HepG2 (cell line): ENCODE measurements around the gene PSRC1. TPM values are rescaled to one million over a fixed set of nuclear protein-coding genes. Genes with fewer than 3 reads are reported as not detected.

Experiments
- ATAC-seq: fragments of 200-7000 bp; cut with Tn5 transposase; 3 replicates; pipeline ENCODE4 v1.9.1; 2020; ENCODE audit warnings: mild to moderate bottlenecking, moderate library complexity
- BruUV-seq: library from RNA; stranded (reverse); fragments of 400-500 nt; replicated peaks from 2 replicates; lab custom pipeline; 2021; lab: Mats Ljungman, UMichigan
- CTCF ChIA-PET: fragments of 300-600 bp; formaldehyde crosslinking; extraction: SDS; loops from one replicate; lab custom pipeline; 2021; ENCODE audit warnings: low total read pairs, inconsistent platforms, low intra/inter-chr PET ratio; lab: Yijun Ruan, JAX
- POLR2A ChIA-PET: fragments of 350-600 bp; sonication (Branson Sonifier 250); formaldehyde crosslinking; loops from one replicate; lab custom pipeline; 2020; ENCODE audit warnings: antibody characterized with exemption, inconsistent platforms; lab: Yijun Ruan, JAX
- DNase-seq: peaks from one replicate; pipeline ENCODE4 v3.0.0-alpha.2; 2015; ENCODE audit warnings: low spot score
- FAIRE-seq: peaks from 3 replicates; lab custom pipeline; 2011; peaks lifted over from hg19 to GRCh38; lab: Jason Lieb, UNC
- H2AFZ ChIP-seq: one replicate; pipeline ENCODE4 v1.6.1; 2011; ENCODE audit warnings: low read length, inconsistent platforms
- H3K27ac ChIP-seq: fragments of 300-600 bp; 3 replicates; pipeline ENCODE4 v1.8.0; 2011; ENCODE audit warnings: mixed run types, mild to moderate bottlenecking, mixed read lengths, low read length, inconsistent platforms; ENCODE audit not compliant: insufficient read depth; ENCODE audit errors: extremely low read length
- H3K27me3 ChIP-seq, 2 experiments: fragments of 200-600 bp in 1 of 2; 2 replicates in 1 of 2; 3 replicates in 1 of 2; pipeline versions ENCODE4 v1.6.0 to v1.8.0; 2011; ENCODE audit warnings: low read length in 2 of 2, mild to moderate bottlenecking in 2 of 2, moderate library complexity in 2 of 2, inconsistent platforms in 1 of 2; ENCODE audit not compliant: insufficient read depth in 2 of 2, control insufficient read depth in 1 of 2
- H3K36me3 ChIP-seq, 2 experiments: fragments of 200-600 bp in 1 of 2; replicated peaks in 1 of 2; 2 replicates in 1 of 2; 3 replicates in 1 of 2; pipeline versions ENCODE4 v1.5.1 to v1.8.0; 2011; ENCODE audit warnings: low read length in 2 of 2, inconsistent platforms in 1 of 2; ENCODE audit not compliant: insufficient read depth in 2 of 2, control insufficient read depth in 1 of 2
- H3K4me1 ChIP-seq: 2 replicates; pipeline ENCODE4 v1.5.1; 2012; ENCODE audit warnings: low read length, inconsistent platforms; ENCODE audit not compliant: insufficient read depth
- H3K4me2 ChIP-seq: 2 replicates; pipeline ENCODE4 v1.6.0; 2011; ENCODE audit warnings: low read depth, low read length, inconsistent platforms
- H3K4me3 ChIP-seq, 3 experiments: fragments of 200-600 bp in 1 of 3; sonication (generic), shearing (Covaris generic) in 1 of 3; replicated peaks in 1 of 3; 2 replicates each; pipeline ENCODE4 v1.5.1; 2011 to 2016; ENCODE audit warnings: low read length in 3 of 3, inconsistent platforms in 2 of 3, low read depth in 2 of 3, mild to moderate bottlenecking in 2 of 3, control low read depth in 1 of 3, mixed read lengths in 1 of 3; ENCODE audit not compliant: insufficient read depth in 1 of 3
- H3K79me2 ChIP-seq: one replicate; pipeline ENCODE4 v1.6.1; 2011; ENCODE audit warnings: low read length, inconsistent platforms; ENCODE audit not compliant: insufficient read depth
- H3K9ac ChIP-seq: 2 replicates; pipeline ENCODE4 v1.6.0; 2011; ENCODE audit warnings: mild to moderate bottlenecking, low read depth, low read length, inconsistent platforms; ENCODE audit not compliant: insufficient read depth
- H3K9me3 ChIP-seq: 2 replicates; pipeline ENCODE4 v1.5.1; 2012; ENCODE audit warnings: mild to moderate bottlenecking, low read length
- H4K20me1 ChIP-seq: 2 replicates; pipeline ENCODE4 v1.6.0; 2011; ENCODE audit warnings: inconsistent platforms, mild to moderate bottlenecking, low read length, moderate library complexity; ENCODE audit not compliant: insufficient read depth
- CHD2 ChIP-seq: IDR thresholded peaks from 2 replicates; pipeline ENCODE4 v1.6.1; 2011; ENCODE audit warnings: low read depth, low read length, improper control_type of control experiment
- HOXA5 ChIP-seq: sonication (generic); formaldehyde crosslinking; IDR thresholded peaks from 2 replicates; pipeline ENCODE4 v1.4.0; 2020; ENCODE audit warnings: missing genetic modification reagents
- MED1 ChIP-seq: sonication (generic); formaldehyde crosslinking; IDR thresholded peaks from 2 replicates; pipeline ENCODE4 v1.4.0; 2020; ENCODE audit warnings: missing genetic modification reagents
- NFYC ChIP-seq: IDR thresholded peaks from 2 replicates; pipeline ENCODE4 v1.6.1; 2016; ENCODE audit warnings: missing genetic modification reagents, missing compliant biosample characterization
- PCBP1 ChIP-seq: fragments of 200-400 bp; formaldehyde crosslinking; IDR thresholded peaks from 2 replicates; pipeline ENCODE4 v1.6.1; 2017; ENCODE audit warnings: mild to moderate bottlenecking, low read depth, low read length, borderline replicate concordance
- POLR2AphosphoS5 ChIP-seq: IDR thresholded peaks from 2 replicates; pipeline ENCODE4 v1.6.1; 2012; ENCODE audit warnings: low read depth, low read length
- SNAPC2 ChIP-seq: sonication (generic); formaldehyde crosslinking; IDR thresholded peaks from 2 replicates; pipeline ENCODE4 v1.8.1; 2022; ENCODE audit warnings: mild to moderate bottlenecking, missing genetic modification reagents
- XRCC5 ChIP-seq: fragments of 200-400 bp; formaldehyde crosslinking; optimal IDR thresholded peaks from 2 replicates; pipeline ENCODE3; 2017; ENCODE audit warnings: mild to moderate bottlenecking, low read length
- ZBTB38 ChIP-seq: sonication (generic); formaldehyde crosslinking; IDR thresholded peaks from 2 replicates; pipeline ENCODE4 v1.5.1; 2020; ENCODE audit warnings: mild to moderate bottlenecking, missing genetic modification reagents
- ZNF263 ChIP-seq: sonication (generic); formaldehyde crosslinking; IDR thresholded peaks from 2 replicates; pipeline ENCODE4 v1.4.0; 2020; ENCODE audit warnings: missing genetic modification reagents
- WGBS: methylation state at CpG from one replicate; pipeline ENCODE4 v1.1.6; 2017; ENCODE audit warnings: low lambda C conversion rate; 5-methylcytosine and 5-hydroxymethylcytosine counted together
- in situ Hi-C: cut with HindIII; loops from 2 replicates; pipeline ENCODE4 v1.10.0; 2017; ENCODE audit warnings: low pct_unique_long_range_greater_than_20kb; ENCODE audit not compliant: extremely low pct_ligation_motif_present
- intact Hi-C: fragments of 100-400 bp; cut with micrococcal nuclease; formaldehyde crosslinking; loops from one replicate; pipeline ENCODE4 v1.10.0; 2022; ENCODE audit not compliant: unreplicated experiment
- polyA plus RNA-seq, 8 experiments: library from polyadenylated mRNA; depleted of rRNA in 3 of 8; stranded (reverse) in 7 of 8; unstranded in 1 of 8; fragments of >200 nt; fragmentation: Illumina TruSeq in 4 of 8; extraction: Trizol in 4 of 8; gene quantifications; 2 replicates each; pipeline versions ENCODE4 v1.2.1 to v1.2.3, GENCODE V29; 2011 to 2016; ENCODE audit warnings: low read depth in 4 of 8, missing spikeins in 1 of 8, mixed read lengths in 1 of 8; ENCODE audit not compliant: insufficient read depth in 1 of 8
- total RNA-seq, 5 experiments: library from RNA; depleted of rRNA; stranded (reverse); fragments of >200 nt; fragmentation: Illumina TruSeq; extraction: Trizol; gene quantifications; 2 replicates each; pipeline ENCODE4 v1.2.3, GENCODE V29; 2016; ENCODE audit warnings: low read depth in 1 of 5
- TF ChIP-seq, protein P1 (sequence below), 2 experiments: fragments of 450-650 bp in 1 of 2; sonication (generic) in 1 of 2; formaldehyde crosslinking; IDR thresholded peaks; 2 replicates each; pipeline versions ENCODE4 v1.5.0 to v1.8.0; 2020 to 2022; ENCODE audit warnings: mild to moderate bottlenecking in 1 of 2, missing genetic modification reagents in 1 of 2
- TF ChIP-seq, protein P2 (sequence below): sonication (generic); formaldehyde crosslinking; IDR thresholded peaks from 2 replicates; pipeline ENCODE4 v1.5.1; 2020; ENCODE audit warnings: missing genetic modification reagents, mild to moderate bottlenecking, borderline replicate concordance
- TF ChIP-seq, protein P3 (sequence below): IDR thresholded peaks from 2 replicates; pipeline ENCODE4 v1.6.1; 2016
- TF ChIP-seq, protein P4 (sequence below): sonication (generic); formaldehyde crosslinking; conservative IDR thresholded peaks from 2 replicates; pipeline ENCODE4 v1.4.0; 2020; ENCODE audit warnings: mild to moderate bottlenecking, missing genetic modification reagents, moderate library complexity
- TF ChIP-seq, protein P5 (sequence below): sonication (generic); formaldehyde crosslinking; IDR thresholded peaks from 2 replicates; pipeline ENCODE4 v1.4.0; 2020; ENCODE audit warnings: mild to moderate bottlenecking, missing genetic modification reagents

The PSRC1 gene
- total and polyA plus RNA-seq, 2 of the 13 experiments (the other 11 are each of a cell fraction or from before 2014, with no cell fraction given) = 28.6 to 30.3 TPM

DNA sequence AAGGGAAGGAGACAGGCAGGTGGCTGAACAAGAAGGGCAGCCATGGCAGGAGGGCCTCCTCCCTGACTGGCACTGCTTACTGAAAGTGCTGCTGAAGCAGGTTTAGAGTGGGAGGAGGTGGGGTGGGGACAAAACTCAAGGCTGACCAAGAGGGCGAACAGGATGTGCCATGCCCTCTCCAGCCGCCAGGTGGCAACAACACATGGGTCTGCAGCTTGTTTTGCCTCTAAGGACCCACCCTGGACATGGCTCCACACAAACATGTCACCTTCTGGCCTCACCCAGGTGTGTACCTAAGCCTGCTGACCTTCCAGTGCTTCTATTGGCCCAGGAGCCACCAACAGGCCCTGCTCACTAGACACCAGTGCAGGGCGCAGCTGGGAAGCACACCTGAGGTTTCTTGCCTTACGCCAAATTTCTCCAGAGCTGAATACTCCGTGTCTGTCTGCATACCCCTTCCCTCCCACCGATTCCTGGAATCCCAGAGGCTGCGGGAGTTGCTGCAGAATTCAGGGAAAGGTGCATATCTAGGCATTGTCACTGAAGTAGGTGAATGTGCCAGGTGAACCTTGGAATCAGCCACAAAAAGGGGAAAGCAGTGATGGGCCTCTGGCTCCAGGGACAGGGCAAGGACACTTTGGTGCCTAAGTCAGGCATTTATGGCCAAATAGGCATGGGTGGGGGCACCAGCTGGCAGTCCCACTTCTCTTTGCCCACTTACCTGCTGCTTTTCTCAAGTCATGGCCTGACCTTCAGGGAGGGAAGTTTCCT, 5.3 kb downstream of the PSRC1 start (continued):
- TF ChIP-seq SNAPC2 (CRISPR knock-in tag) = no peak

DNA sequence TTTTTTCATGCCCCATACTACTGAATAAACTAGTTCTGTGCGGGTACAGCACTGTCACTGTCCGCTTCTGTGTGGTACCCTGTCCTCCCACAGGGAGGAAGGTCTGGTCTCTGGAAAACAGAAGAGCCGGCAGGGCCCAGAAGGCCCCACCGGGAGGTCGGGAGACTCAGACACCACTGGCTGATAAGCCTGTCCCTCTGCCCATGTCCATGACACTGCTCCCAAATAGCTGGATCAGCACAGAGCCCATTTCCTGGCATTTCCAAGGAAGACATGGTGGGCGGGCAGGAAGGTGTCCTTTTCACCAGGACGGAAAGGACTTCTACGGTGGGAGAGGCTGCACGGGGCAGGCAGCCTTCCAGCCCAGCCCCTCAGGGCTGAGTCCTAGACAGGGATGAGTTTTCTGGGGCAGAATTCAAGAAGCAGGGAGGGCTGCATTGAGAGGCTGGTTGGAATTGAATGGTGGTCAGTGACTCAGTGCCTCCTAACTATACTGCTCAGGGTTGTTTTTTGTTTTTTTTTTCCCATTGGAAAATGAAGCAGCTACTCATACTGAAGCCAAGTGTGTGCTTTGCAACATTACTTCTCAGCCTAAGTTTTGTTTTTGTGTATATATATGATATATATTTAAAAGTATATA, 7.1 kb downstream of the PSRC1 start:
- BruUV-seq = TSS peak; percentile 54
- no peaks in the 10 kb centered on the region for H3K9me3 ChIP-seq
- TF ChIP-seq, protein P1, sequence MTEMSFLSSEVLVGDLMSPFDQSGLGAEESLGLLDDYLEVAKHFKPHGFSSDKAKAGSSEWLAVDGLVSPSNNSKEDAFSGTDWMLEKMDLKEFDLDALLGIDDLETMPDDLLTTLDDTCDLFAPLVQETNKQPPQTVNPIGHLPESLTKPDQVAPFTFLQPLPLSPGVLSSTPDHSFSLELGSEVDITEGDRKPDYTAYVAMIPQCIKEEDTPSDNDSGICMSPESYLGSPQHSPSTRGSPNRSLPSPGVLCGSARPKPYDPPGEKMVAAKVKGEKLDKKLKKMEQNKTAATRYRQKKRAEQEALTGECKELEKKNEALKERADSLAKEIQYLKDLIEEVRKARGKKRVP (CRISPR knock-in tag; IDR thresholded peaks at IDR 0.05) = no peak
- TF ChIP-seq ZNF263 (CRISPR knock-in tag) (peak; percentile 43; the same call in 1 of the 2 replicates), CHD2 (no peak), HOXA5 (CRISPR knock-in tag) (no peak), PCBP1 (no peak), NFYC (CRISPR knock-in tag) (peak; percentile 17; the same call in 1 of the 2 replicates), POLR2AphosphoS5 (0 out of 2 replicates have a peak, but pooled peaks have one; percentile 30), XRCC5 (no peak), ZBTB38 (no peak), MED1 (CRISPR knock-in tag) (peak; percentile 26; the same call in 1 of the 2 replicates)
- TF ChIP-seq, protein P2, sequence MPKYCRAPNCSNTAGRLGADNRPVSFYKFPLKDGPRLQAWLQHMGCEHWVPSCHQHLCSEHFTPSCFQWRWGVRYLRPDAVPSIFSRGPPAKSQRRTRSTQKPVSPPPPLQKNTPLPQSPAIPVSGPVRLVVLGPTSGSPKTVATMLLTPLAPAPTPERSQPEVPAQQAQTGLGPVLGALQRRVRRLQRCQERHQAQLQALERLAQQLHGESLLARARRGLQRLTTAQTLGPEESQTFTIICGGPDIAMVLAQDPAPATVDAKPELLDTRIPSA (CRISPR knock-in tag) = no peak
- TF ChIP-seq, protein P3, sequence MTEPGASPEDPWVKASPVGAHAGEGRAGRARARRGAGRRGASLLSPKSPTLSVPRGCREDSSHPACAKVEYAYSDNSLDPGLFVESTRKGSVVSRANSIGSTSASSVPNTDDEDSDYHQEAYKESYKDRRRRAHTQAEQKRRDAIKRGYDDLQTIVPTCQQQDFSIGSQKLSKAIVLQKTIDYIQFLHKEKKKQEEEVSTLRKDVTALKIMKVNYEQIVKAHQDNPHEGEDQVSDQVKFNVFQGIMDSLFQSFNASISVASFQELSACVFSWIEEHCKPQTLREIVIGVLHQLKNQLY = no peak
- TF ChIP-seq, protein P4, sequence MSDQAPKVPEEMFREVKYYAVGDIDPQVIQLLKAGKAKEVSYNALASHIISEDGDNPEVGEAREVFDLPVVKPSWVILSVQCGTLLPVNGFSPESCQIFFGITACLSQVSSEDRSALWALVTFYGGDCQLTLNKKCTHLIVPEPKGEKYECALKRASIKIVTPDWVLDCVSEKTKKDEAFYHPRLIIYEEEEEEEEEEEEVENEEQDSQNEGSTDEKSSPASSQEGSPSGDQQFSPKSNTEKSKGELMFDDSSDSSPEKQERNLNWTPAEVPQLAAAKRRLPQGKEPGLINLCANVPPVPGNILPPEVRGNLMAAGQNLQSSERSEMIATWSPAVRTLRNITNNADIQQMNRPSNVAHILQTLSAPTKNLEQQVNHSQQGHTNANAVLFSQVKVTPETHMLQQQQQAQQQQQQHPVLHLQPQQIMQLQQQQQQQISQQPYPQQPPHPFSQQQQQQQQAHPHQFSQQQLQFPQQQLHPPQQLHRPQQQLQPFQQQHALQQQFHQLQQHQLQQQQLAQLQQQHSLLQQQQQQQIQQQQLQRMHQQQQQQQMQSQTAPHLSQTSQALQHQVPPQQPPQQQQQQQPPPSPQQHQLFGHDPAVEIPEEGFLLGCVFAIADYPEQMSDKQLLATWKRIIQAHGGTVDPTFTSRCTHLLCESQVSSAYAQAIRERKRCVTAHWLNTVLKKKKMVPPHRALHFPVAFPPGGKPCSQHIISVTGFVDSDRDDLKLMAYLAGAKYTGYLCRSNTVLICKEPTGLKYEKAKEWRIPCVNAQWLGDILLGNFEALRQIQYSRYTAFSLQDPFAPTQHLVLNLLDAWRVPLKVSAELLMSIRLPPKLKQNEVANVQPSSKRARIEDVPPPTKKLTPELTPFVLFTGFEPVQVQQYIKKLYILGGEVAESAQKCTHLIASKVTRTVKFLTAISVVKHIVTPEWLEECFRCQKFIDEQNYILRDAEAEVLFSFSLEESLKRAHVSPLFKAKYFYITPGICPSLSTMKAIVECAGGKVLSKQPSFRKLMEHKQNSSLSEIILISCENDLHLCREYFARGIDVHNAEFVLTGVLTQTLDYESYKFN (CRISPR knock-in tag) = no peak
- TF ChIP-seq, protein P5, sequence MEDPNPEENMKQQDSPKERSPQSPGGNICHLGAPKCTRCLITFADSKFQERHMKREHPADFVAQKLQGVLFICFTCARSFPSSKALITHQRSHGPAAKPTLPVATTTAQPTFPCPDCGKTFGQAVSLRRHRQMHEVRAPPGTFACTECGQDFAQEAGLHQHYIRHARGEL = no peak

More for the DNA sequence above, 7.1 kb downstream of the PSRC1 start:
- ChIA-PET CTCF (interaction anchor here (2.5 kb wide), 1 partner anchor 12 kb away, joined by 12 read pairs; no protein-coding TSS in a partner anchor), POLR2A (interaction anchor here (0.7 to 4.4 kb wide), 9 partner anchors 12 to 152 kb away, joined by 3 to 28 read pairs (median 4); partner anchors contain the start of genes MYBPHL, PSMA5 and SORT1)
- DNase-seq (peak; percentile 48), FAIRE-seq (peak; percentile 76), ATAC-seq (peak; percentile 54)
- no peaks in the 10 kb centered on the region for H3K79me2 ChIP-seq
- H3K27me3 ChIP-seq = no peaks in the 10 kb centered on the region
- peak overlapping the region; percentile 61 for H3K9ac ChIP-seq
- peaks cover 78% of the 10 kb centered on the region for H3K4me1 ChIP-seq
- peak overlapping the region; percentile 23 to 60 (median 33); a peak in 5 of 6 replicates for H3K4me3 ChIP-seq
- WGBS = 3% methylated on average over 6 of the region's 9 CpGs
- H3K27ac ChIP-seq = peak overlapping the region; percentile 66
- intact Hi-C loops (loop anchor here (1.0 to 10.0 kb wide), 2 partner anchors 7 to 69 kb away; partner anchors contain the start of gene PSRC1), in situ Hi-C loops (no loop called here)
- H3K36me3 ChIP-seq = peaks cover 4 to 12% of the 10 kb centered on the region in 2 experiments; a peak in 2 of 5 replicates
- H3K4me2 ChIP-seq = peak overlapping the region; percentile 68
- no peak overlapping the region for H2AFZ ChIP-seq
- H4K20me1 ChIP-seq = no peaks in the 10 kb centered on the region
